ENCODE data around the gene C19orf18. TPM values are rescaled to one million over a fixed set of nuclear protein-coding genes. Genes with fewer than 3 reads are reported as not detected.
"Not testable (repeated sequence)": the region's sequence is repeated elsewhere in the genome, so short reads cannot be mapped to it uniquely, and the experiment has no call there.

The C19orf18 gene
- not detected in 2 replicates for total RNA-seq (2014; rRNA removed; shearing (Covaris generic))
- polyA plus RNA-seq (2015; cell fraction: cytosol; rRNA removed): not detected in 2 replicates
- polyA plus RNA-seq (2015; cell fraction: nucleus; rRNA removed): not detected in 2 replicates

- no peak for DNase-seq (ENCODE audit: low read depth, low spot score)
- in situ Hi-C loops (cut with HindIII; ENCODE audit: low pct_unique_long_range_greater_than_20kb, low sequenced_read_pairs): no loop called here
Measured at GRCh38 chr19:57974434-57974833, at the start of gene C19orf18. C19orf18 (minus strand) TSS chr19:57974534; CDS start chr19:57974432, 102 bp downstream.

GRCh38 chr19:58022283-58022660, 47.9 kb upstream of the C19orf18 start:
- in situ Hi-C loops (cut with HindIII; ENCODE audit: low pct_unique_long_range_greater_than_20kb, low sequenced_read_pairs): no loop called here
- DNase-seq (ENCODE audit: low read depth, low spot score): no peak

- peak; percentile 62 for DNase-seq (ENCODE audit: low read depth, low spot score)
- in situ Hi-C loops (cut with HindIII; ENCODE audit: low pct_unique_long_range_greater_than_20kb, low sequenced_read_pairs): no loop called here
Measured at GRCh38 chr19:58021541-58022282, 47.4 kb upstream of the C19orf18 start.

- DNase-seq (ENCODE audit: low read depth, low spot score): no peak
- in situ Hi-C loops (cut with HindIII; ENCODE audit: low pct_unique_long_range_greater_than_20kb, low sequenced_read_pairs): no loop called here
Measured at GRCh38 chr19:58020129-58020528, 45.8 kb upstream of the C19orf18 start.

GRCh38 chr19:58014141-58014540, 39.8 kb upstream of the C19orf18 start:
- DNase-seq (ENCODE audit: low read depth, low spot score): no peak
- in situ Hi-C loops (cut with HindIII; ENCODE audit: low pct_unique_long_range_greater_than_20kb, low sequenced_read_pairs): no loop called here

DNA sequence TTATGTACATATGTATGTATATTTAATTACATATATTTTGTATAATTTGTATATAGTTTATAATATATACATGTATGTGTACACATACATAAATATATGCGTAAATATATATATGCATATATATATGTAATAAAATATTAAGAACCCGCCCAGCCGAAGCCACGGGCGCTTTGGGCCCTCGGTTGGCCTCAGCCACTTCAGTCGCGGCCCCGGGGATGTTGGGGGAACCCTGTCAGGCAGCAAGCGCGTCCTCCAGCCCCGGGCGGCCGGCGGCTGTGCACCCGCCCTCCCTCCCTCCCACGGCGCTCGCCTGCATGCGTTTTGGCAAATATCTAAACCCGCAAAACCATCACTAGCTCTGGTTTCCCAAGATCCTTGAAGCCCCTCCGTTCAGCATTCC, 36.2 kb upstream of the C19orf18 start:
- no peak for DNase-seq (ENCODE audit: low read depth, low spot score)
- in situ Hi-C loops (cut with HindIII; ENCODE audit: low pct_unique_long_range_greater_than_20kb, low sequenced_read_pairs): no loop called here

- in situ Hi-C loops (cut with HindIII; ENCODE audit: low pct_unique_long_range_greater_than_20kb, low sequenced_read_pairs): no loop called here
- peak; percentile 56 for DNase-seq (ENCODE audit: low read depth, low spot score)
Measured at GRCh38 chr19:58009666-58010301, 35.5 kb upstream of the C19orf18 start.

GRCh38 chr19:58009301-58009665, 34.9 kb upstream of the C19orf18 start:
- DNase-seq (ENCODE audit: low read depth, low spot score): no peak
- in situ Hi-C loops (cut with HindIII; ENCODE audit: low pct_unique_long_range_greater_than_20kb, low sequenced_read_pairs): no loop called here

GRCh38 chr19:58008877-58009276, 34.5 kb upstream of the C19orf18 start:
- in situ Hi-C loops (cut with HindIII; ENCODE audit: low pct_unique_long_range_greater_than_20kb, low sequenced_read_pairs); DNase-seq (ENCODE audit: low read depth, low spot score): not testable (repeated sequence)

- in situ Hi-C loops (cut with HindIII; ENCODE audit: low pct_unique_long_range_greater_than_20kb, low sequenced_read_pairs): no loop called here
- DNase-seq (ENCODE audit: low read depth, low spot score): peak; percentile 47
Measured at GRCh38 chr19:58007285-58007684, 33.0 kb upstream of the C19orf18 start.

GRCh38 chr19:58003174-58003828, 29.0 kb upstream of the C19orf18 start:
- no peak for DNase-seq (ENCODE audit: low read depth, low spot score)

DNA sequence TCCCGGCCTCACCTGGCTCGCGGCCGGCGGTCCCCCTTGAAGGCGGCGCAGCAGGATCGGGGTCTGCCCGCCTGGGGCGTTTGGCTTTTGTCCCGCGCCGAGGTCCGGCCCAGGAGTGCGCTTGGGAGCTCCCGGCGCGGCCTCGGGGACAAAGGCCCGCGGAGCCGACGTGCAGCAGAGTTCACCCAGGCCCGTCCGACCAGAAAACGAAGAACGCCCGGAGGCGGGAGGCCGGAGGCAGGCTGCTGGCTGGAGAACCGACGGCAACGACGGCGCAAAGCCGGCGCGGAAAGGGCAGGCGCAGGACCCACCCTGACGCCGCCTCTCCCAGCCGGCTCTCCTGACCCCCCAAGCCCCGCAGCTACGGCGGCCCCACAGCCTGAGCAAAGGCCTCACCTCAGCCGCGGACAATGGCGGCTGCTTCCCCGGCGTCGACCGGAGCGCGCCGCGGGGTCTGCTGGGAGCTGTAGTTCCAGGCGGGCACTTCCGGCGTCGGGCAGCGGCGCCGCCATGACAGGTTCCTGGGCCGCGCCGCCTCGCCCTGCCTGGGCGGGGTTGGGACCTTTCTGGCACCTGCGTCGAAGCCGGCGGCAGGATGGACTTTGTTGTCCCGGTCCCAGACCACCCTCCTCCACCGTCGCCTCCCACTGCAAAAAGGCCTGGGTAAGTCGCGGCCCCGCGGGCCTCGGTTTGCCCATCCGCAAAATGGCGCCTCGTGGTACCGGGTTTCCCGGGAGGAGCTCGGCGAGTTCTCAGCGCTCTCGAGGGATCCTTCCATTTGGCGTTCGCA, 28.2 kb upstream of the C19orf18 start, which contains the start of gene ZNF606:
TSS of gene ZNF606 (minus strand) at position 437 of the 790 bp plus-strand sequence. CDS start 1,501 bp downstream, outside the sequence.
- in situ Hi-C loops (cut with HindIII; ENCODE audit: low pct_unique_long_range_greater_than_20kb, low sequenced_read_pairs): no loop called here
- DNase-seq (ENCODE audit: low read depth, low spot score): peak; percentile 74

More at GRCh38 chr19:58003174-58003828, 29.0 kb upstream of the C19orf18 start:
- in situ Hi-C loops (cut with HindIII; ENCODE audit: low pct_unique_long_range_greater_than_20kb, low sequenced_read_pairs): no loop called here

DNA sequence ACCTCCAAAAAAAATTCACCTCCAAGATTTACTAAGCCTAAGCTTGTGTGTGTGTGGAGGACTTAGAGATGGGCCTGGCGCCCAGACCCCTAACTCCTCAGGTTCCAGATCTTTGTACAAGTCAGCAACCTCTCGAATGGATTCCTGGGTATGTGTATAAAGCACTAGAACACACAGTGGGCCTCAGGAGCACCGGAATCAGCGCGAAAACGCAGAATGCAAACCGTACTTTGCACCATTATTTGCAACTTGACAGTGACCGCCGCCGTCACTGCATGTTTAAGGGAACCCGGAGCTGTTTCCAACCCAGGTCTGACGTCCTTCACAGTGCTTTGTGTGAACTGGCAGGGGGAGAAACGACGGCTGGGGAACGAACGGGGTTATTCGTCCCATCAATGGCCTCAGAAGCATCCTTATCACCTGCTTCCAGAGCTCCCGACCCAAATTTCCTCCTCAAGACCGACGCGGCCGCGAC, 27.6 kb upstream of the C19orf18 start:
- in situ Hi-C loops (cut with HindIII; ENCODE audit: low pct_unique_long_range_greater_than_20kb, low sequenced_read_pairs): no loop called here
- DNase-seq (ENCODE audit: low read depth, low spot score): no peak

GRCh38 chr19:58000677-58001076, 26.3 kb upstream of the C19orf18 start:
- DNase-seq (ENCODE audit: low read depth, low spot score): no peak
- in situ Hi-C loops (cut with HindIII; ENCODE audit: low pct_unique_long_range_greater_than_20kb, low sequenced_read_pairs): no loop called here

- in situ Hi-C loops (cut with HindIII; ENCODE audit: low pct_unique_long_range_greater_than_20kb, low sequenced_read_pairs): no loop called here
- DNase-seq (ENCODE audit: low read depth, low spot score): no peak
Measured at GRCh38 chr19:57992841-57993240, 18.5 kb upstream of the C19orf18 start.

DNA sequence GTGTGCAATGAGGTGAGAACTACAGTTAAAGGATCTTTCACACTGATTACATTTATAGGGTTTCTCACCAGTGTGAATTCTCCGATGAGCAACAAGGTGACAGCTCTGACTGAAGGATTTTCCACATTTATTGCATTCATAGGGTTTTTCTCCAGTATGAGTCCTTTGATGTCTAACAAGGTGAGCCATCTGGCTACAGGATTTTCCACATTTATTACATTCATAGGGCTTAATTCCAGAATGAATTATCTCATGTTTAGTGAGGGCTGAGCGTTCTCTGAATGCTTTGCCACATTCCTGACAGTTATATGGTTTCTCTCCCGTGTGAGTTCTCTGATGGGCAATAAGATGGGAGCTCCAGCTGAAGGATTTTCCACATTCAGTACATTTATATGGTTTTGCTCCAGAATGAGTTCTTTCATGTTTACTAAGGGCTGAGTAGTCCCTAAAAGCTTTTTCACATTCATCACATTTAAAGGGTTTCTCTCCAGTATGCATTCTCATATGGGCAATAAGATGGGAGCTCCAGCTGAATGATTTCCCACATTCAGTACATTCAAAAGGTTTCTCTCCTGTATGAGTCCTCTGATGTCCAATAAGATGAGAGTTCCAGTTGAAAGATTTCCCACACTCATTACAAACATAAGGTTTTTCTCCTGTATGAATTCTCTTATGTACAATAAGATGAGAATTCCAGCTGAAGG, 4.4 kb upstream of the C19orf18 start:
- in situ Hi-C loops (cut with HindIII; ENCODE audit: low pct_unique_long_range_greater_than_20kb, low sequenced_read_pairs): no loop called here
- DNase-seq (ENCODE audit: low read depth, low spot score): no peak

DNA sequence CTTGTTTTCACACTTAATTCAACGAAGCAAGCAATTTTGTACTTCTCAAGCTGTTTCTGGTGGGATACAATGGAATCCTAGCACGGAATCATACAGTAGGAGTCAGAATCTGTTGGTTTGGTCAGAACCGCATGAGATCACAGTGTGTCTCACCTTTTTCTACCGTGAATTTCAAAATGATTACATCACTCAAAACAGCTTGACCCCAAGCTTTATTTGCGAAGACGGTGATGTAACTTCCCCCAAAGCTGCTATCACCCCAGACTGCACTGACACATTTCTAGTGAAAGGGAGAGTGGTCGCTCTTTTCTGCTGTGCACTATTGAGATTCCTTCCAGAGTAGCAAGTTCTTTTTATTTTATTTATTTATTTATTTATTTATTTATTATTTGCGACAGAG, 9.6 kb downstream of the C19orf18 start:
- in situ Hi-C loops (cut with HindIII; ENCODE audit: low pct_unique_long_range_greater_than_20kb, low sequenced_read_pairs): no loop called here
- DNase-seq (ENCODE audit: low read depth, low spot score): no peak

All from SK-MEL-5 (cell line).